HG03457 (cell line): ENCODE measurements around the gene SHISAL1.

Experiments
- ATAC-seq: cut with Tn5 transposase; IDR thresholded peaks from one replicate; pipeline ENCODE4 v1.9.1; 2021; ENCODE audit warnings: moderate number of reproducible peaks; ENCODE audit not compliant: unreplicated experiment

SHISAL1 gene

DNA sequence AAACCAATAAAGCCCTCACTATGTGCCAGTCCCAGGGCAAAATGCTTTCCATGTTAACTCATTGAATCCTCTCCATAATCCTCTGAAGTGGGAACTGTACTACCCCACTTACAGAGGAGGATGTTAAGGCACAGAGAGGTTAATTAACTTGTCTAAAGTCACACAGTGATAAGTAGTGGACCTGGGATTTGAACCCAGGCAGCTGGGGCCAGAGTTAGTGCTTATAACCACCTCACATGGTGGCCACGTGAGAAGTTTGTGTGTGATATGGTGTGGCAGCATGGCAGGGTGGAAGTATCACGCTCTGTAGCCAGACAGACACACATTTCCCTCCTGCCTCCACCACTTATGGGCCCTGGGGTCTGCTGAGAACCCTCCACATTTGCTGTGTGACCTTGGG, 115.5 kb downstream of the SHISAL1 start:
- ATAC-seq, result no peak

DNA sequence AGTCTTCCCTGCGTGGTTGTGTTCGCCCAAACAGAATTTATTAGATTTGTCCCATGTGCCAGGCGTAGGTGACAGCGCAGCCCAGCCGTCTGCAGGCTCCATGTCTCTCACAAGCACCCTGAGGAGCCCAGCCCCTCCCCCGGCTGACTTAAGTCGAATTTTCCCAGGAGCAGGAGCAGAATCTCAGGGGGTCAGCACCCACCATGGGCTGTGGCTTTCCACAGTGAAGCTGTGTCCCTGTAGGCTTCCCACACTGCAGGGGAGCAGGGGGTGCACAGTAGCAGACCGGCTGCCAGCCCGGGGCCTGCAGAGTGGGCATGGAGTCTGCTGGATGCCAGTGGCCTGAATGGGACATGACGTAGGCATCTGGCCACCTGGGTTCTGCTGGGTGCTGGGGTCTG, 116.0 kb downstream of the SHISAL1 start:
- ATAC-seq, result no peak

DNA sequence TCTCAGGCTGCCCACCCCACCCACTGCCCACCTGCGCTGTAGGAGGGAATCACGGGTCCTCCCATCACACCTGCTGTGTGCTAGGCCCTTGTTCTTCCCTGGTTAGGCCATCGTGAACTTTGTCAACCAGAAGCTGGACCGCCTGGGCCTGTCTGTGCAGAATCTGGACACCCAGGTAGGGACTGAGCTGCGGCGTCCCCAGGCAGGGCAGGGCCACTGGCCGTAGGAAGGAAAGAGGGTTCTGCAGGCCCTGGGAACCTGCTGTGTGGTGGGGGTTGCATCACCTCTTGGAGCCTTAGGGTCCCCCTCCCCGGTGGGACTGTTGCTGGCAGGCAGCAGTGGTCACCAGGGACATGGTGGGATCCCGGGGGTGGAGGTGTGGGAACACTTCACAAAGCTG, 116.5 kb downstream of the SHISAL1 start:
- no peak for ATAC-seq

DNA sequence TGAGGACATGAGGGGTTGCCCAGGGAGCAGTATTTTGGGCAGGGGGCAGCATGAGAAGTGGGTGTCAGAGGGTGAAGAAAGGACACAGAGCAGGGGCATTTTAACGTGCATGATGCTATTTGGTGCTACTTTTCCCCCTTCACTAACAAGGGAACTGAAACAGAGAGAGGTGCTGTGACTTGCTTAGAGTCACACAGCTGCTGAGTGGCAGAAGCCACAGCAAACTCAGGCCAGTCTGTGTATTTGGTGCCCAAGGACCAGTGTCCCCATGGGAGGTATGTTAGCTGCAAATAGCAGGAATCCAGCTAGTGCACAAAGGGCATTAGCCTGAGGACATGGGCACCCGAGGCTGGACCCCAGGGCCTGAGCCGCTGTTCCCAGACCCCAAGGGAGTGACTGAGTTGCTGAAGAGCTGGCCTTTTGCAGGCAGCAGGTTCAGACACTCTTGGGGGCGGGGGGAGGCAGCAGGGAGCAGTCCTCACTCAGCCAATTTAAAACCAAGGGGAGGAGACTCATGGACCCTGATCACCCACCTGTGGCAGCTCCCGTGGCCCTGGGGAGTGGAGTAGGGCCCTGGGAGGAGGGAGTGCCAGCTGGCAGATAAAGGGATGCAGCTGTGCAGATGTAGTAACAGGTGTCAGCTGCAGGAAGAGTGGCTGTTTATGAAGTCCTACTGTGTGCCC, 117.4 kb downstream of the SHISAL1 start:
- no peak for ATAC-seq

DNA sequence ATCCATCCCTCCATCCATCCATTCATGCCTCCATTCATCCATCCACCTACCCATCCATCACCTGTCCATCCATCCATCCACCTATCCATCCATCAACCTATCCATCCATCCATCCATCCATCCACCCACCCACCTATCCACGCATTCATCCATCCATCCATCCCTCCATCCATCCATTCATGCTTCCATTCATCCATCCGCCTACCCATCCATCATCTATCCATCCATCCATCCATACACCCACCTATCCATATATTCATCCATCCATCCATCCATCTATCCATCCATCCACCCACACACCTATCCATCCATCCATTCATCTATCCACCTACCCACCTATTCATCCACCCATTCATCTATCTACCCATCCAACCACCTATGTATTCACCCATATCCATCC, 118.2 kb downstream of the SHISAL1 start:
- no peak for ATAC-seq
